SK-N-SH (cell line): ENCODE measurements around the gene ELF5. TPM values are rescaled to one million over a fixed set of nuclear protein-coding genes. Genes with fewer than 3 reads are reported as not detected.

Experiments
- CTCF ChIA-PET: fragments of 300-600, 350-600 bp; formaldehyde crosslinking; extraction: SDS; loops from one replicate; lab custom pipeline; 2021; lab: Yijun Ruan, JAX
- POLR2A ChIA-PET: fragments of 350-600 bp; sonication (Branson Sonifier 250); formaldehyde crosslinking; extraction: SDS; loops from one replicate; lab custom pipeline; 2020; ENCODE audit warnings: antibody characterized with exemption, inconsistent platforms; lab: Yijun Ruan, JAX
- DNase-seq: peaks from one replicate; pipeline ENCODE4 v3.0.0; 2012
- H2AFZ ChIP-seq: fragments of 200-600 bp; sonication (generic); 2 replicates; pipeline ENCODE4 v1.8.1; 2016; ENCODE audit warnings: antibody characterized with exemption, mild to moderate bottlenecking, low read depth
- H3F3A ChIP-seq: fragments of 200-600 bp; sonication (generic); replicated peaks from 2 replicates; pipeline ENCODE3; 2016; ENCODE audit warnings: antibody characterized with exemption, mild to moderate bottlenecking; ENCODE audit not compliant: insufficient read depth
- H3K27ac ChIP-seq, 2 experiments: fragments of 200-500 bp in 1 of 2; fragments of 200-600 bp in 1 of 2; sonication (Bioruptor generic) in 1 of 2; sonication (generic), shearing (Covaris generic) in 1 of 2; 2 replicates each; pipeline versions ENCODE4 v1.5.1 to v1.6.1; 2014 to 2016; ENCODE audit warnings: low read depth in 2 of 2, inconsistent platforms in 1 of 2, low read length in 1 of 2, mild to moderate bottlenecking in 1 of 2, mixed read lengths in 1 of 2
- H3K27me3 ChIP-seq: fragments of 200-600 bp; sonication (generic), shearing (Covaris generic); 2 replicates; pipeline ENCODE4 v1.6.1; 2016; ENCODE audit warnings: mixed run types; ENCODE audit not compliant: insufficient read depth
- H3K36me3 ChIP-seq, 2 experiments: fragments of 200-500 bp in 1 of 2; fragments of 200-600 bp in 1 of 2; sonication (Bioruptor generic) in 1 of 2; sonication (generic) in 1 of 2; replicated peaks in 1 of 2; 2 replicates each; pipeline versions ENCODE3 to v1.5.1; 2014 to 2016; ENCODE audit warnings: low read length in 1 of 2, mild to moderate bottlenecking in 1 of 2; ENCODE audit not compliant: insufficient read depth in 2 of 2, control insufficient read depth in 1 of 2
- H3K4me1 ChIP-seq, 2 experiments: fragments of 200-500 bp in 1 of 2; fragments of 200-600 bp in 1 of 2; sonication (Bioruptor generic) in 1 of 2; sonication (generic), shearing (Covaris generic) in 1 of 2; 2 replicates each; pipeline versions ENCODE4 v1.5.1 to v1.6.1; 2014 to 2016; ENCODE audit warnings: low read depth in 1 of 2, low read length in 1 of 2, mixed run types in 1 of 2; ENCODE audit not compliant: insufficient read depth in 2 of 2, control insufficient read depth in 1 of 2
- H3K4me2 ChIP-seq: fragments of 200-600 bp; sonication (generic), shearing (Covaris generic); 2 replicates; pipeline ENCODE4 v1.6.1; 2017; ENCODE audit warnings: mixed run types
- H3K4me3 ChIP-seq, 2 experiments: fragments of 200-500 bp in 1 of 2; fragments of 200-600 bp in 1 of 2; sonication (Bioruptor generic) in 1 of 2; sonication (generic), shearing (Covaris generic) in 1 of 2; 2 replicates each; pipeline versions ENCODE4 v1.5.1 to v1.8.1; 2014 to 2016; ENCODE audit warnings: low read depth in 2 of 2, inconsistent platforms in 1 of 2, low read length in 1 of 2, mild to moderate bottlenecking in 1 of 2, mixed read lengths in 1 of 2, moderate library complexity in 1 of 2
- H3K79me2 ChIP-seq: fragments of 200-600 bp; sonication (generic); 2 replicates; pipeline ENCODE4 v1.8.1; 2017; ENCODE audit warnings: mild to moderate bottlenecking; ENCODE audit not compliant: insufficient read depth
- H3K9ac ChIP-seq: fragments of 200-600 bp; sonication (generic); 2 replicates; pipeline ENCODE4 v1.6.1; 2017; ENCODE audit warnings: mixed run types
- H3K9me2 ChIP-seq: fragments of 200-600 bp; sonication (generic); 2 replicates; pipeline ENCODE4 v1.6.1; 2017; ENCODE audit warnings: mixed run types
- H3K9me3 ChIP-seq: fragments of 200-600 bp; sonication (generic); 2 replicates; pipeline ENCODE4 v1.6.1; 2017; ENCODE audit warnings: mixed run types, mild to moderate bottlenecking, moderate library complexity
- H4K20me1 ChIP-seq: fragments of 200-600 bp; sonication (generic); 2 replicates; pipeline ENCODE4 v1.6.1; 2017; ENCODE audit warnings: mild to moderate bottlenecking, mixed run types; ENCODE audit not compliant: insufficient read depth
- CHD2 ChIP-seq: fragments of 150-350 bp; IDR thresholded peaks from 2 replicates; pipeline ENCODE4 v1.6.1; 2018; ENCODE audit warnings: low read length; ENCODE audit not compliant: partially characterized antibody
- ELF1 ChIP-seq: IDR thresholded peaks from 2 replicates; pipeline ENCODE4 v1.4.0; 2012
- FOXM1 ChIP-seq: IDR thresholded peaks from 2 replicates; pipeline ENCODE4 v1.4.0; 2012; ENCODE audit warnings: low read depth, mild to moderate bottlenecking
- GABPA ChIP-seq: IDR thresholded peaks from 2 replicates; pipeline ENCODE4 v1.4.0; 2012; ENCODE audit warnings: low read depth, mild to moderate bottlenecking
- GATA2 ChIP-seq: sonication (generic); formaldehyde crosslinking; IDR thresholded peaks from 2 replicates; pipeline ENCODE4 v1.5.0; 2020; ENCODE audit warnings: mild to moderate bottlenecking, missing genetic modification reagents
- MAX ChIP-seq: IDR thresholded peaks from 2 replicates; pipeline ENCODE4 v1.4.0; 2012; ENCODE audit warnings: low read depth
- MEF2A ChIP-seq: IDR thresholded peaks from 2 replicates; pipeline ENCODE4 v1.4.0; 2012; ENCODE audit warnings: low read depth, borderline replicate concordance
- MXI1 ChIP-seq: IDR thresholded peaks from 2 replicates; pipeline ENCODE4 v1.6.1; 2012; ENCODE audit warnings: mild to moderate bottlenecking, low read depth, low read length, improper control_type of control experiment
- NFIC ChIP-seq: IDR thresholded peaks from 2 replicates; pipeline ENCODE4 v1.4.0; 2012; ENCODE audit warnings: borderline replicate concordance
- POLR2AphosphoS5 ChIP-seq: IDR thresholded peaks from 2 replicates; pipeline ENCODE4 v1.6.1; 2012; ENCODE audit warnings: low read depth, low read length
- SIN3A ChIP-seq: IDR thresholded peaks from 2 replicates; pipeline ENCODE4 v1.6.1; 2012; ENCODE audit warnings: low read depth, mild to moderate bottlenecking, low read length, moderate library complexity, borderline replicate concordance
- TAF1 ChIP-seq: IDR thresholded peaks from 2 replicates; pipeline ENCODE4 v1.6.1; 2012; ENCODE audit warnings: low read depth, mild to moderate bottlenecking, low read length, moderate library complexity, borderline replicate concordance
- TEAD4 ChIP-seq: IDR thresholded peaks from 2 replicates; pipeline ENCODE4 v1.4.0; 2012; ENCODE audit warnings: mild to moderate bottlenecking, borderline replicate concordance; ENCODE audit not compliant: insufficient read depth
- USF2 ChIP-seq: fragments of 150-350 bp; IDR thresholded peaks from 2 replicates; pipeline ENCODE4 v1.6.1; 2017; ENCODE audit warnings: antibody characterized with exemption, low read length, low read depth, borderline replicate concordance
- ZBTB33 ChIP-seq: IDR thresholded peaks from 2 replicates; pipeline ENCODE4 v1.4.0; 2012; ENCODE audit warnings: low read depth, borderline replicate concordance
- WGBS: methylation state at CpG from one replicate; pipeline ENCODE4 v1.1.6; 2017; ENCODE audit warnings: low lambda C conversion rate; 5-methylcytosine and 5-hydroxymethylcytosine counted together
- polyA plus RNA-seq, 3 experiments: library from polyadenylated mRNA; depleted of rRNA; stranded (reverse); fragments of >200 nt; gene quantifications; 2 replicates each; pipeline ENCODE4 v1.2.3, GENCODE V29; 2012

ELF5 gene
- polyA plus RNA-seq (2012; rRNA removed): not detected in 2 replicates
- not detected in 2 replicates for polyA plus RNA-seq (2012; cell fraction: cytosol; rRNA removed)
- polyA plus RNA-seq (2012; cell fraction: nucleus; rRNA removed): not detected in 2 replicates

- Histone ChIP-seq H2AFZ (no peak within 1 kb of the TSS), H3K27me3 (no peaks in the 10 kb centered on the region; the same call in 1 of the 2 replicates), H3K36me3 (no peaks in the 10 kb centered on the region), H3K79me2 (no peaks in the 10 kb centered on the region), H3K27ac (no peak within 1 kb of the TSS), H3K4me3 (peak within 1 kb of the TSS in 1 of 2 experiments; percentile 31; a peak in 1 of 4 replicates), H3K4me2 (no peak within 1 kb of the TSS), H3F3A (no peaks in the 10 kb centered on the region), H4K20me1 (no peaks in the 10 kb centered on the region), H3K4me1 (peaks cover 0 to 3% of the 10 kb centered on the region in 2 experiments; a peak in 2 of 4 replicates), H3K9me2 (no peaks in the 10 kb centered on the region), H3K9ac (no peak within 1 kb of the TSS), H3K9me3 (no peaks in the 10 kb centered on the region)
- ChIA-PET CTCF (interaction anchor here (0.7 to 4.1 kb wide), 24 partner anchors 9 to 901 kb away, joined by 3 to 28 read pairs (median 6); no protein-coding TSS in a partner anchor), POLR2A (no interaction called here)
- TF ChIP-seq TAF1: no peak
- no peak for TF ChIP-seq FOXM1
- no peak for TF ChIP-seq GABPA
- no peak for TF ChIP-seq MXI1
- TF ChIP-seq ELF1: no peak
- no peak for TF ChIP-seq GATA2 (CRISPR knock-in tag)
- TF ChIP-seq POLR2AphosphoS5: no peak
- TF ChIP-seq NFIC: no peak
- no peak for TF ChIP-seq TEAD4
- WGBS: 83% methylated on average over 17 of the region's 17 CpGs
- DNase-seq: no peak
Observed at GRCh38 chr11:34513682-34514449, at the start of gene ELF5. Gene ELF5, minus strand, starts transcription at chr11:34513794. Its CDS starts 8,045 bp downstream, at chr11:34505749.

- Histone ChIP-seq H3K79me2 (no peaks in the 10 kb centered on the region), H4K20me1 (no peaks in the 10 kb centered on the region), H3F3A (no peaks in the 10 kb centered on the region), H3K9ac (no peak overlapping the region), H3K27ac (no peak overlapping the region), H3K9me2 (no peaks in the 10 kb centered on the region), H3K4me2 (no peak overlapping the region), H3K4me1 (no peaks in the 10 kb centered on the region; a peak in 1 of 4 replicates), H3K27me3 (peaks cover 16% of the 10 kb centered on the region; the same call in 1 of the 2 replicates), H3K9me3 (no peaks in the 10 kb centered on the region), H2AFZ (no peak overlapping the region), H3K4me3 (no peak overlapping the region), H3K36me3 (no peaks in the 10 kb centered on the region)
- WGBS: 7% methylated on average over 2 of the region's 2 CpGs
- TF ChIP-seq CHD2 (no peak), GATA2 (CRISPR knock-in tag) (no peak)
- ChIA-PET POLR2A (no interaction called here), CTCF (interaction anchor here (0.6 to 2.0 kb wide), 2 partner anchors 23 to 290 kb away, joined by 3 to 8 read pairs; no protein-coding TSS in a partner anchor)
- no peak for DNase-seq
Observed at GRCh38 chr11:34562976-34563375, 49.4 kb upstream of the ELF5 start.

- Histone ChIP-seq H3K4me2 (no peak overlapping the region), H3K27ac (no peak overlapping the region), H3K79me2 (no peaks in the 10 kb centered on the region), H3K9me3 (no peaks in the 10 kb centered on the region), H3K27me3 (peaks cover 22% of the 10 kb centered on the region; the same call in 1 of the 2 replicates), H3K36me3 (no peaks in the 10 kb centered on the region), H3K4me1 (no peaks in the 10 kb centered on the region; a peak in 1 of 4 replicates), H3F3A (no peaks in the 10 kb centered on the region), H4K20me1 (no peaks in the 10 kb centered on the region), H2AFZ (no peak overlapping the region), H3K9ac (no peak overlapping the region), H3K4me3 (no peak overlapping the region), H3K9me2 (no peaks in the 10 kb centered on the region)
- ChIA-PET POLR2A (no interaction called here), CTCF (interaction anchor here (0.9 kb wide), 1 partner anchor 831 kb away, joined by 3 read pairs; no protein-coding TSS in a partner anchor)
- WGBS: 56% methylated on average over 4 of the region's 4 CpGs
- DNase-seq: no peak
- TF ChIP-seq MEF2A (no peak), USF2 (no peak), MAX (no peak), ZBTB33 (no peak), GATA2 (CRISPR knock-in tag) (no peak), SIN3A (no peak)
Observed at GRCh38 chr11:34560511-34560910, 46.9 kb upstream of the ELF5 start.
